A204.1 (cell line): ENCODE data around the gene EXOSC7.
"Not testable (repeated sequence)": the region's sequence is repeated elsewhere in the genome, so short reads cannot be mapped to it uniquely, and the experiment has no call there.

Experiments
- FAIRE-seq: peaks from 2 replicates; lab custom pipeline; 2012; peaks lifted over from hg19 to GRCh38; lab: Jason Lieb, UNC

The EXOSC7 gene

GRCh38 chr3:44976002-44976815 is at the start of gene EXOSC7, which contains the start of gene ZDHHC3:
EXOSC7 (plus strand) TSS chr3:44976244; CDS start chr3:44976278, 34 bp downstream.
ZDHHC3 (minus strand) TSS chr3:44976174; CDS start chr3:44959436, 16,738 bp downstream.
- FAIRE-seq = no peak

- no peak for FAIRE-seq
These were observed 49.1 kb upstream of the EXOSC7 start for GRCh38 chr3:44926921-44927320.

GRCh38 chr3:44927371-44927770 is 48.7 kb upstream of the EXOSC7 start:
- no peak for FAIRE-seq

- FAIRE-seq = no peak
These were observed 46.3 kb upstream of the EXOSC7 start for GRCh38 chr3:44929782-44930181.

GRCh38 chr3:44930911-44931310 is 45.1 kb upstream of the EXOSC7 start:
- no peak for FAIRE-seq

- FAIRE-seq = no peak
These were observed 44.3 kb upstream of the EXOSC7 start for GRCh38 chr3:44931791-44932190.

- no peak for FAIRE-seq
These were observed 43.8 kb upstream of the EXOSC7 start for GRCh38 chr3:44932271-44932670.

- FAIRE-seq = no peak
These were observed 42.8 kb upstream of the EXOSC7 start for GRCh38 chr3:44932986-44933944.

GRCh38 chr3:44939581-44940036 is 36.4 kb upstream of the EXOSC7 start:
- FAIRE-seq = no peak

- no peak for FAIRE-seq
These were observed 33.7 kb upstream of the EXOSC7 start for GRCh38 chr3:44942202-44942921.

- no peak for FAIRE-seq
These were observed 27.8 kb upstream of the EXOSC7 start for GRCh38 chr3:44948239-44948638.

GRCh38 chr3:44949770-44950169 is 26.3 kb upstream of the EXOSC7 start:
- FAIRE-seq = not testable (repeated sequence)

- no peak for FAIRE-seq
These were observed 25.7 kb upstream of the EXOSC7 start for GRCh38 chr3:44950275-44950734.

GRCh38 chr3:44952689-44953088 is 23.4 kb upstream of the EXOSC7 start:
- no peak for FAIRE-seq

GRCh38 chr3:44954304-44954703 is 21.7 kb upstream of the EXOSC7 start:
- no peak for FAIRE-seq

GRCh38 chr3:44954962-44955361 is 21.1 kb upstream of the EXOSC7 start:
- FAIRE-seq = no peak

GRCh38 chr3:44955917-44956316 is 20.1 kb upstream of the EXOSC7 start:
- FAIRE-seq = no peak

- FAIRE-seq = no peak
These were observed 18.1 kb upstream of the EXOSC7 start for GRCh38 chr3:44957986-44958385.

GRCh38 chr3:44958386-44958785 is 17.7 kb upstream of the EXOSC7 start:
- no peak for FAIRE-seq

- no peak for FAIRE-seq
These were observed 15.5 kb upstream of the EXOSC7 start for GRCh38 chr3:44960387-44961026.

GRCh38 chr3:44961888-44962287 is 14.2 kb upstream of the EXOSC7 start:
- no peak for FAIRE-seq
